Middle frontal gyrus (tissue), 1 donor: ENCODE results near the gene SOX2.
"Not testable (repeated sequence)": the region's sequence is repeated elsewhere in the genome, so short reads cannot be mapped to it uniquely, and the experiment has no call there.

Experiments
- DNase-seq: peaks from one replicate; pipeline ENCODE4 v3.0.0-alpha.2; 2015; ENCODE audit warnings: low spot score; ENCODE audit errors: extremely low spot score

SOX2 gene

GRCh38 chr3:181757694-181758306 is 46.1 kb downstream of the SOX2 start:
- DNase-seq = no peak

DNA sequence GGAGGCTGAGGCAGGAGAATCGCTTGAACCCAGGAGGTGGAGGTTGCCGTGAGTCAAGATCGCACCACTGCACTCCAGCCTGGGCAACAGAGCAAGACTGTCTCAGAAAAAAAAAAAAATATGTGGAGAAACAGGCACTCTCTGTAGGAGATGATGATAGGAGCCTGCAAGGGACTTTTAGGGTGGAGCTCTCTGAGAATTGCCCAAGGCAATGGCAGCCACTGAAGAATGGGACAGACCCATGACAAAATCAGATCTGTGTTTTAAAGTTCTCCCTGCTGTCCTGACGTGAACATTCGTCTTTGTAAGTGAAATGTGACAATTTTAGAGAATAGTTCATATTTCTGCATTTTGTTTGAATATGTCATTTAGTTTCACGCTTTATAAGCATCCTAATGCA is 50.2 kb downstream of the SOX2 start:
- no peak for DNase-seq

DNA sequence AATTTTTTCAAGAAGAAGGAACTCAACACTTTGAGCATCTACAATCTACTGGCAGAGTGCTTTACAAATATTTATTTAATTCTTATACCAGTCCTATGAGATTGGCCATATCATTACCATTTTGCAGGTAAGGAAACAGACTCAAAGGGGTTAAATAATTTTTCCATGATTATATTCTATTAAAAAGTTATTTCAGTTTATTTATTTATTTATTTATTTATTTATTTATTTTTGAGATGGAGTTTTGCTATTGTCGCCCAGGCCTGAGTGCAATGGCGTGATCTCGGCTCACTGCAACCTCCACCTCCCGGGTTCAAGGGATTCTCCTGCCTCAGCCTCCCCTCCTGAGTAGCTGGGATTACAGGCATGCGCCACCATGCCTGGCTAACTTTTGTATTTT is 52.3 kb downstream of the SOX2 start:
- DNase-seq = not testable (repeated sequence)
